BE2C (cell line): ENCODE data around the gene MTMR11.

Experiments
- DNase-seq: peaks from one replicate; pipeline ENCODE4 v3.0.0-alpha.2; 2020
- H3K27me3 ChIP-seq: fragments of 250-450 bp; sonication (Bioruptor Pico); 2 replicates; pipeline ENCODE4 v1.5.1; 2020; ENCODE audit warnings: mild to moderate bottlenecking
- H3K36me3 ChIP-seq: fragments of 250-450 bp; sonication (Bioruptor Pico); 2 replicates; pipeline ENCODE4 v1.5.1; 2020; ENCODE audit warnings: mild to moderate bottlenecking
- H3K4me1 ChIP-seq: fragments of 250-450 bp; sonication (Bioruptor Pico); 2 replicates; pipeline ENCODE4 v1.5.1; 2020
- H3K4me3 ChIP-seq: 2 replicates; pipeline ENCODE4 v1.5.1; 2011; ENCODE audit warnings: low read depth, low read length
- H3K9me3 ChIP-seq: fragments of 250-450 bp; sonication (Bioruptor Pico); 2 replicates; pipeline ENCODE4 v1.5.1; 2020
- TF ChIP-seq, protein P1 (sequence below): IDR thresholded peaks from 2 replicates; pipeline ENCODE4 v1.5.1; 2012; ENCODE audit warnings: mild to moderate bottlenecking, low read depth, low read length

Gene MTMR11

DNA sequence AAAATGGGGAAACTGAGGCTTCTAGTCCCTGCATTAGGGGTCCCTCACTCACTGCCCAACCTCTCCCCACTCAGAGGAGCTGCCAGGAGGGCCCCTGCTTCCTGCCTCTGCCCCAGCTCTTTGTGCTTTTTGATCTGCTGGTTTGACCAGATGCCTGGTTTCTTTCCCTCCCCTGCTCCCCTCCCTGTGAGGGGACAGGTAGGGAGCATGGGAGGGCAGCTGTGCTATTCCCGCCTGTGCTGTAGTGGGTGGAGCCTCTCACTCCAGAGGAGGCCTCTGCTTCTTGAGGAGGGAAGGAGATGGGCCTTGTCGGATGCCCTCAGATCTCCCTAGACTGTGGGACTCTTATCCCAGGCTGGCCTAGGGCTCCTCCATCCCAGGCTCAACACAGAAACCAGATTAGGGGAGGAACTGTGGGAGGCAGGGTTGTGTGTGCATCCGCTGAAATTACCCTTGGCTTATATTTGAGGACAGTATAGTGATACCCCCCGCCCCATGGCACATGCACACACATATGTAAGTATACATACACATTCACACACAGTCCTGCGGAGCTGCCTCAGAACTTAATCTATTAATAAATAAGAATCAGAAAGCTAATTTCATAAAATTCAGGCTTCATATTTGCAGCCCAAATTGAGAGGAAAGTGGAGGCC is 32.7 kb downstream of the MTMR11 start:
- H3K9me3 ChIP-seq, result no peaks in the 10 kb centered on the region
- no peak for DNase-seq
- H3K4me3 ChIP-seq, result no peak overlapping the region
- H3K27me3 ChIP-seq, result no peaks in the 10 kb centered on the region
- TF ChIP-seq, protein P1, sequence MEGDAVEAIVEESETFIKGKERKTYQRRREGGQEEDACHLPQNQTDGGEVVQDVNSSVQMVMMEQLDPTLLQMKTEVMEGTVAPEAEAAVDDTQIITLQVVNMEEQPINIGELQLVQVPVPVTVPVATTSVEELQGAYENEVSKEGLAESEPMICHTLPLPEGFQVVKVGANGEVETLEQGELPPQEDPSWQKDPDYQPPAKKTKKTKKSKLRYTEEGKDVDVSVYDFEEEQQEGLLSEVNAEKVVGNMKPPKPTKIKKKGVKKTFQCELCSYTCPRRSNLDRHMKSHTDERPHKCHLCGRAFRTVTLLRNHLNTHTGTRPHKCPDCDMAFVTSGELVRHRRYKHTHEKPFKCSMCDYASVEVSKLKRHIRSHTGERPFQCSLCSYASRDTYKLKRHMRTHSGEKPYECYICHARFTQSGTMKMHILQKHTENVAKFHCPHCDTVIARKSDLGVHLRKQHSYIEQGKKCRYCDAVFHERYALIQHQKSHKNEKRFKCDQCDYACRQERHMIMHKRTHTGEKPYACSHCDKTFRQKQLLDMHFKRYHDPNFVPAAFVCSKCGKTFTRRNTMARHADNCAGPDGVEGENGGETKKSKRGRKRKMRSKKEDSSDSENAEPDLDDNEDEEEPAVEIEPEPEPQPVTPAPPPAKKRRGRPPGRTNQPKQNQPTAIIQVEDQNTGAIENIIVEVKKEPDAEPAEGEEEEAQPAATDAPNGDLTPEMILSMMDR, result no peak
- H3K4me1 ChIP-seq, result no peaks in the 10 kb centered on the region
- H3K36me3 ChIP-seq, result peaks cover 24% of the 10 kb centered on the region

DNA sequence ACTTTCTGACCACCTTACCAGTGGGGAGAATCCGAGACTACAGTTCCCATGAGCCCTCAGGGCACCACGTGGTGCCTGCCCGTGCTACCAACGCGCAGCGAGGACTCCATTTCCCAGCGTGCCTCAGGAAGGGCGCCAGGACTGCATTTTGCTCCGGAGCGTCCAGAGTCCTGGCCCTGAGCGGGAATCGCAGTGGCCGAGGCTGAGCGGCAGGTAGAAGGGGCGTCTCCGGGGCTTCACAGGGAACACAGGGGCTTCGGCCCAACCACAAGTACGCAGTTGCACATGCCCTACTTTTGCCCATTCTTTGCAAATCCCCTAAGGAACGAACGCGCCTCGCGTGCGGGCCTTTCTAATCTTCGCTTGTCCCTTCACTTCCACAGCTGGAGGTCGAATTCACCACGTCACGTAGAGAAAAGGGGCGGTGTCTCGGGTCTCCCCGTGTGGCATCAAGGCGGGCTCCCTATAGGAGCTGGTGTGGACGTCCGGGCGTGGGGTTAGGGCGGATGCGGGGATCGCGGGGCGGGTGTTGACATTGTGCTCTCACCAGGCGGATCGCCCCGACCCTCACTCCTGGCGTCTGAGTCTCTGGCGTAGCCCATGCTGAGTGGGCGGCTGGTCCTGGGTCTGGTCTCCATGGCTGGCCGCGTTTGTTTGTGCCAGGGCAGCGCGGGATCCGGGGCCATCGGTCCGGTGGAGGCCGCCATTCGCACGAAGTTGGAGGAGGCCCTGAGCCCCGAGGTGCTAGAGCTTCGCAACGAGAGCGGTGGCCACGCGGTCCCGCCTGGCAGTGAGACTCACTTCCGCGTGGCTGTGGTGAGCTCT is 37.0 kb downstream of the MTMR11 start, which contains the start of gene BOLA1:
Gene BOLA1, plus strand, starts transcription at position 109 of the 825 bp plus-strand sequence. Its CDS starts 492 bp downstream, at position 601.
- no peaks in the 10 kb centered on the region for H3K9me3 ChIP-seq
- peak; percentile 96 for DNase-seq
- peaks cover under 1% of the 10 kb centered on the region; the same call in 1 of the 2 replicates for H3K36me3 ChIP-seq
- no peaks in the 10 kb centered on the region for H3K27me3 ChIP-seq
- TF ChIP-seq, protein P1, result no peak
- no peaks in the 10 kb centered on the region for H3K4me1 ChIP-seq
- peak within 1 kb of the TSS; percentile 61 for H3K4me3 ChIP-seq

DNA sequence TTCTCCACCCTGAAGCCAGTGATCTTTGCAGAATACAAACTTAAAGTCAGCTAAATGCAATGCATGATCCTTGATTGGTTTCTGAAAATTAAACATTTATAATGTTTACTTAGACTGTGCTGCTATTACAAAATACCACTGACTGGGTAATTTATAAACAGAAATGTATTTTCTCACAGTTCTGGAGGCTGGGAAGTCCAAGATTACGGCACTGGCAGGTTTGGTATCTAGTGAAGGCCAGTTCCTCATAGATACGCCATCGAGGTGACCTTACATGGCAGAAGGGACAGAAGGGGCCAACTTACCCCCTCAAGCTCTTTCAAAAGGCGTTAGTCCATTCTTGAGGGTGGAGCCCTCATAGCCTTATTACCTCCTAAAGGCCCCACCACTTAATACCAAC is 40.1 kb downstream of the MTMR11 start:
- H3K27me3 ChIP-seq, result no peaks in the 10 kb centered on the region
- TF ChIP-seq, protein P1, result no peak
- no peak overlapping the region for H3K4me3 ChIP-seq
- no peaks in the 10 kb centered on the region for H3K9me3 ChIP-seq
- no peaks in the 10 kb centered on the region for H3K36me3 ChIP-seq
- no peak for DNase-seq
- H3K4me1 ChIP-seq, result no peaks in the 10 kb centered on the region

DNA sequence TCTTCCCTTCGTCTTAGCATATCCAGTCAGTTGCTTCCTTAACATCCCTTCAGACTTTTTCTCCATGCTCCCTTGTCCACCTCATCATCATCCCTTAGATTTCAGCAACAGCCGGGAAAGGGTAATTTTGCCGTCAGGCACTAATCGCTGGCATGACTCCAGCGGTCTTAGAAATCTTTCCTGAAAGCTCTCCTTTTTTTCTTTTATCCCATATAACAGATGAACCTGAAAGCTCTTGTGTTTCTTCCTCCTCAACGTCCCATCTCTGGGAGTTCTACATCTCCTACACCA is 47.7 kb downstream of the MTMR11 start:
- peak overlapping the region; percentile 89 for H3K4me3 ChIP-seq

DNA sequence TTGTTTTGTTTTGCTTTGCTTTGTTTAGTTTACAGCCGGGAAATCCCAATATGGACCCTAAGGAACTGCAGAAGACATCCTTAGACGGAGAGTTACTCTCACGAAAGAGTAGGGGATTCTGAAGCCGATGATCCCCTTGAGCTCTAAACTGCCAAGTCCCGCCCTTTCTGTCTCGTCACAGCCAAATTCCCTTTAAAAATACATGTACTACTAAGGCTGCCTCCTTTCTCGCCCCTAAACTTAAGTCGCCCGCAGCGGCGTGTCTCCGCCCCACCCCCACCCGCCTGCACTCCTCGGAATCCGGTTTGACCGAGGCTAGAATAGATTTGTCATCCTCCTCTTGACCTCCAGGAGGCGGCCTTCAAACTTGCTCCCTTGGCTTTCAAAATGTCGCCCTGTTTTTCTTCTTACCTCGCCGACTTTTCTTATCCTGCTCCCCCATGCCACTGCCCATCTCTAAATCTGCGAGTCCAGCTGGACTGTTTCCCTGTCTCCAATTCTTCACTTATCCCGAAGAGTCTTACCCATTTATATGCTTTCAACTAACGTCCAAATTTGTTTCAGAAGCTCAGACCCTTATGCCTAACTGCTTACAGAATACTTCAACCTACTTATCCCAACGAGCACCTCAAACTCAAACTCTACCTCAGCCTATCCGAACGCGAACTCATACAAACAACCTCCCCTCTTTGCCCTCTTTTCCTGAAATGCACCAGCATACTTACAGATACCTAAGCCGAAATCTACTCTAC is 48.3 kb downstream of the MTMR11 start:
- TF ChIP-seq, protein P1, result peak; percentile 71
- H3K4me1 ChIP-seq, result no peaks in the 10 kb centered on the region
- peak; percentile 83 for DNase-seq
- no peaks in the 10 kb centered on the region for H3K36me3 ChIP-seq
- peak overlapping the region; percentile 89 for H3K4me3 ChIP-seq
- H3K27me3 ChIP-seq, result no peaks in the 10 kb centered on the region
- no peaks in the 10 kb centered on the region for H3K9me3 ChIP-seq

More for the DNA sequence above, 47.7 kb downstream of the MTMR11 start:
- H3K27me3 ChIP-seq, result no peaks in the 10 kb centered on the region
- DNase-seq, result no peak
- TF ChIP-seq, protein P1, result no peak
- no peaks in the 10 kb centered on the region for H3K9me3 ChIP-seq
- H3K36me3 ChIP-seq, result no peaks in the 10 kb centered on the region
- H3K4me1 ChIP-seq, result no peaks in the 10 kb centered on the region
